ENCODE data around the gene NPAP1. TPM values are rescaled to one million over a fixed set of nuclear protein-coding genes. Genes with fewer than 3 reads are reported as not detected.
"Not testable (repeated sequence)": the region's sequence is repeated elsewhere in the genome, so short reads cannot be mapped to it uniquely, and the experiment has no call there.

NPAP1 gene
- total RNA-seq, 3 donors from 2014 or later = 0.06 TPM; not detected in 2

GRCh38 chr15:24662991-24663390 lies 12.6 kb upstream of the NPAP1 start:
- Histone ChIP-seq H3K9me3 (peaks cover 21% of the 10 kb centered on the region), H3K4me3 (no peak overlapping the region), H3K4me1 (ENCODE audit: low read depth) (no peaks in the 10 kb centered on the region), H3K36me3 (ENCODE audit: low read depth) (no peaks in the 10 kb centered on the region)
- TF ChIP-seq, protein P1, sequence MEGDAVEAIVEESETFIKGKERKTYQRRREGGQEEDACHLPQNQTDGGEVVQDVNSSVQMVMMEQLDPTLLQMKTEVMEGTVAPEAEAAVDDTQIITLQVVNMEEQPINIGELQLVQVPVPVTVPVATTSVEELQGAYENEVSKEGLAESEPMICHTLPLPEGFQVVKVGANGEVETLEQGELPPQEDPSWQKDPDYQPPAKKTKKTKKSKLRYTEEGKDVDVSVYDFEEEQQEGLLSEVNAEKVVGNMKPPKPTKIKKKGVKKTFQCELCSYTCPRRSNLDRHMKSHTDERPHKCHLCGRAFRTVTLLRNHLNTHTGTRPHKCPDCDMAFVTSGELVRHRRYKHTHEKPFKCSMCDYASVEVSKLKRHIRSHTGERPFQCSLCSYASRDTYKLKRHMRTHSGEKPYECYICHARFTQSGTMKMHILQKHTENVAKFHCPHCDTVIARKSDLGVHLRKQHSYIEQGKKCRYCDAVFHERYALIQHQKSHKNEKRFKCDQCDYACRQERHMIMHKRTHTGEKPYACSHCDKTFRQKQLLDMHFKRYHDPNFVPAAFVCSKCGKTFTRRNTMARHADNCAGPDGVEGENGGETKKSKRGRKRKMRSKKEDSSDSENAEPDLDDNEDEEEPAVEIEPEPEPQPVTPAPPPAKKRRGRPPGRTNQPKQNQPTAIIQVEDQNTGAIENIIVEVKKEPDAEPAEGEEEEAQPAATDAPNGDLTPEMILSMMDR (IDR thresholded peaks at IDR 0.05) = no peak
- ATAC-seq (no peak), DNase-seq (no peak)
- intact Hi-C loops (cut with DNase I, micrococcal nuclease) = no loop called here

DNA sequence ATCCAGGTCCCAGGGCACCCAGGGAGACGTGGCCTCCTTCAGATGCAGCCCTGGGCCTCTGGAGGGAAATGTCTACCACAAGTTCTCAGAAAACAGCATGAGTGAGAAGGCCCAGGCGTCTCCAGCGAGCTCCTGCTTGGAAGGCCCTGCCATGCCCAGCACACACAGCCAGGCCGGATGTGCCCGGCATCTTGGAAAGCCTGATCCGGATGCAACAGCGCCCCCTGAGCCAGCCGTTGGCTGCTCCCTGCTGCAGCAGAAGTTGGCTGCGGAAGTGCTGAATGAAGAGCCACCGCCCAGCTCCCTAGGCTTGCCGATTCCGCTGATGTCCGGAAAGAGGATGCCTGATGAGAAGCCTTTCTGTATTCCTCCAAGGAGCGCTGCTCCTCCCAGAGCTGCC lies 856 bp downstream of the NPAP1 start:
- ATAC-seq (no peak), DNase-seq (no peak)
- no peaks in the 10 kb centered on the region for H3K4me1 ChIP-seq (ENCODE audit: low read depth)

GRCh38 chr15:24678485-24678884 lies 2.9 kb downstream of the NPAP1 start:
- no peak for ATAC-seq
- Histone ChIP-seq H3K4me1 (ENCODE audit: low read depth) (no peaks in the 10 kb centered on the region), H3K4me3 (no peak overlapping the region), H3K9me3 (peaks cover 53% of the 10 kb centered on the region), H3K36me3 (ENCODE audit: low read depth) (no peaks in the 10 kb centered on the region)
- TF ChIP-seq, protein P1 (IDR thresholded peaks at IDR 0.05) = no peak
- no peak for DNase-seq
- intact Hi-C loops (cut with DNase I, micrococcal nuclease) = no loop called here

More for the DNA sequence above, 856 bp downstream of the NPAP1 start:
- Histone ChIP-seq H3K4me3 (no peak overlapping the region), H3K36me3 (ENCODE audit: low read depth) (no peaks in the 10 kb centered on the region), H3K9me3 (peaks cover 58% of the 10 kb centered on the region)
- TF ChIP-seq, protein P1 (IDR thresholded peaks at IDR 0.05) = no peak
- intact Hi-C loops (cut with DNase I, micrococcal nuclease) = no loop called here

DNA sequence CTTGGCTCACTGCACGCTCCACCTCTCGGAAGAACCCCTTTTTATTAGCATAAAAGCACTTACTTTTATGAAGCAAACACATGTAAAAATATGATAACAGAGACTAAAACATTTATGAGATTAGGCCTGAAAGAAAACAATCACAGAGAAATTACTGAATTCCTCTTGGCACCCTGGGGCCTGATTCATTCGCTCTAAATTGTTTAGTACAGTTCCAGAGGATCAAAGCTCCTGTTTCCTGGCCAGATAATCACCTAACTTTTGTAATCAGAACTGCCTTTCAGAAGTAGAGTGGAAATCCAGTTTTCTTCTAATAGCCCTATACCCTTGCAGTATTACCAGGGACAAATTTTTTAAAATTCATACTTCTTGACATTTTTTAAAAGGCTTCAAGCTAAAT lies 6.4 kb downstream of the NPAP1 start:
- Histone ChIP-seq H3K4me1 (ENCODE audit: low read depth) (no peaks in the 10 kb centered on the region), H3K4me3 (no peak overlapping the region), H3K9me3 (peaks cover 43% of the 10 kb centered on the region), H3K36me3 (ENCODE audit: low read depth) (no peaks in the 10 kb centered on the region)
- DNase-seq (no peak), ATAC-seq (no peak)
- TF ChIP-seq, protein P1 (IDR thresholded peaks at IDR 0.05) = no peak
- intact Hi-C loops (cut with DNase I, micrococcal nuclease) = no loop called here

GRCh38 chr15:24682905-24683304 lies 7.3 kb downstream of the NPAP1 start:
- intact Hi-C loops (cut with DNase I, micrococcal nuclease); H3K4me3 ChIP-seq; DNase-seq; H3K36me3 ChIP-seq (ENCODE audit: low read depth); H3K4me1 ChIP-seq (ENCODE audit: low read depth); ATAC-seq: not testable (repeated sequence)
- peaks cover 35% of the 10 kb centered on the region for H3K9me3 ChIP-seq

DNA sequence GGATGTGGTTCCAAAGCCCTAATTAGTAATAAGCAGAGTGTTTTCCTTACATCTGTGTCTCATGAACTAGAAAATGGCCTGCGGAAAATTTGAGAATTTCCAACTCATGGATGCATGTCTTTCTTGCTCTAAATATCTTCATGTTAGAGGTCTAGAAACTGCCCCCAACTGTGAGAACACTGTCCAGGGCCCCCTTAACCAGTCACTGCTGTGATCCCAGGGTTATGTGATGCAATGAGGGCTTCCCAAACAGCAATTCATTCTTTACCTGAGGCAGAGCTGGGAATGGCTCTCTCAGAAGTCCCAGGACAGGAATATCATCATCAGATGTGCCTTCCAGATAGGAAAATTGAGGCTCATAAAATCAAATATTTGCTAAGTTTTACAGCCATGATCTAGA lies 8.2 kb downstream of the NPAP1 start:
- TF ChIP-seq, protein P1 (IDR thresholded peaks at IDR 0.05) = no peak
- H3K4me3 ChIP-seq = no peak overlapping the region
- intact Hi-C loops (cut with DNase I, micrococcal nuclease) = no loop called here
- no peaks in the 10 kb centered on the region for H3K4me1 ChIP-seq (ENCODE audit: low read depth)
- ATAC-seq = no peak
- peaks cover 27% of the 10 kb centered on the region for H3K9me3 ChIP-seq
- DNase-seq = no peak
- no peaks in the 10 kb centered on the region for H3K36me3 ChIP-seq (ENCODE audit: low read depth)
